ENCODE data around the gene ZNF33A. TPM values are rescaled to one million over a fixed set of nuclear protein-coding genes. Genes with fewer than 3 reads are reported as not detected.
"Not testable (repeated sequence)": the region's sequence is repeated elsewhere in the genome, so short reads cannot be mapped to it uniquely, and the experiment has no call there.

Gene ZNF33A
- total and polyA plus RNA-seq, 11 donors: 8.9 to 29.7 (median 18.3) TPM

DNA sequence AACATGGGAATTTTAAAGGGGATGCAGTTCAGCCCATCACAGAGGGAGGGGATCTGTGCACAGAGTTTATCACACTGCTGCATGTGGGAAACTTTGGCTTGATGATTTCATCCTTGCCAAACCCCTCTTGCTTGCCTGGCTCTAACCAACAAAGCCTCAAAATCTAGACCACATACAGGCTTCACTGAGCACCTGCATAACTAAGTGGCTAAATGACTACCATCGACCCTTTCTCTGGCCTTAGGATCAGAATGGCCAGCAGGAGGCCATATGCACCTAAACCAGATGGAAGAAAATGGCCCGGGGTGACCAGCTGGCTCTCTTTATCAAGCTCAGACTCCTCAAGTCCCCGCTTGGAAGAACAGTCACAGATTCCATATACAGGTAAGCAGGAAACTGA is 18.4 kb upstream of the ZNF33A start:
- Histone ChIP-seq H3K36me3 (no peaks in the 10 kb centered on the region), H3K4me3 (no peak overlapping the region), H3K4me1 (no peaks in the 10 kb centered on the region), H3K27ac (no peak overlapping the region), H3K9me3 (no peaks in the 10 kb centered on the region), H3K27me3 (no peaks in the 10 kb centered on the region)
- intact Hi-C loops (cut with DNase I): no loop called here
- 66 to 81% (median 70%) methylated on average over 3 of the region's 3 CpGs for WGBS, 4 donors
- ATAC-seq (no peak), DNase-seq (no peak)
- no peak for TF ChIP-seq POLR2A (IDR thresholded peaks at IDR 0.05)
- TF ChIP-seq, protein P1, sequence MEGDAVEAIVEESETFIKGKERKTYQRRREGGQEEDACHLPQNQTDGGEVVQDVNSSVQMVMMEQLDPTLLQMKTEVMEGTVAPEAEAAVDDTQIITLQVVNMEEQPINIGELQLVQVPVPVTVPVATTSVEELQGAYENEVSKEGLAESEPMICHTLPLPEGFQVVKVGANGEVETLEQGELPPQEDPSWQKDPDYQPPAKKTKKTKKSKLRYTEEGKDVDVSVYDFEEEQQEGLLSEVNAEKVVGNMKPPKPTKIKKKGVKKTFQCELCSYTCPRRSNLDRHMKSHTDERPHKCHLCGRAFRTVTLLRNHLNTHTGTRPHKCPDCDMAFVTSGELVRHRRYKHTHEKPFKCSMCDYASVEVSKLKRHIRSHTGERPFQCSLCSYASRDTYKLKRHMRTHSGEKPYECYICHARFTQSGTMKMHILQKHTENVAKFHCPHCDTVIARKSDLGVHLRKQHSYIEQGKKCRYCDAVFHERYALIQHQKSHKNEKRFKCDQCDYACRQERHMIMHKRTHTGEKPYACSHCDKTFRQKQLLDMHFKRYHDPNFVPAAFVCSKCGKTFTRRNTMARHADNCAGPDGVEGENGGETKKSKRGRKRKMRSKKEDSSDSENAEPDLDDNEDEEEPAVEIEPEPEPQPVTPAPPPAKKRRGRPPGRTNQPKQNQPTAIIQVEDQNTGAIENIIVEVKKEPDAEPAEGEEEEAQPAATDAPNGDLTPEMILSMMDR (IDR thresholded peaks at IDR 0.05): no peak

DNA sequence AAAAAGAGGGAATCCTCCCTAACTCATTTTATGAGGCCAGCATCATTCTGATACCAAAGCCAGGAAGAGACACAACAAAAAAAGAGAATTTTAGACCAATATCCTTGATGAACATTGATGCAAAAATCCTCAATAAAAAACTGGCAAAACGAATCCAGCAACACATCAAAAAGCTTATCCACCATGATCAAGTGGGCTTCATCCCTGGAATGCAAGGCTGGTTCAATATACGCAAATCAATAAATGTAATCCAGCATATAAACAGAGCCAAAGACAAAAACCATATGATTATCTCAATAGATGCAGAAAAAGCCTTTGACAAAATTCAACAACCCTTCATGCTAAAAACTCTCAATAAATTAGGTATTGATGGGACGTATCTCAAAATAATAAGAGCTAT is 11.6 kb upstream of the ZNF33A start:
- H3K36me3 ChIP-seq; intact Hi-C loops (cut with DNase I); ATAC-seq; H3K4me3 ChIP-seq; H3K27me3 ChIP-seq; DNase-seq; H3K27ac ChIP-seq; H3K4me1 ChIP-seq; H3K9me3 ChIP-seq: not testable (repeated sequence)
- 60 to 74% (median 65%) methylated on average over 2 to 3 of the region's 3 CpGs for WGBS, 4 donors

DNA sequence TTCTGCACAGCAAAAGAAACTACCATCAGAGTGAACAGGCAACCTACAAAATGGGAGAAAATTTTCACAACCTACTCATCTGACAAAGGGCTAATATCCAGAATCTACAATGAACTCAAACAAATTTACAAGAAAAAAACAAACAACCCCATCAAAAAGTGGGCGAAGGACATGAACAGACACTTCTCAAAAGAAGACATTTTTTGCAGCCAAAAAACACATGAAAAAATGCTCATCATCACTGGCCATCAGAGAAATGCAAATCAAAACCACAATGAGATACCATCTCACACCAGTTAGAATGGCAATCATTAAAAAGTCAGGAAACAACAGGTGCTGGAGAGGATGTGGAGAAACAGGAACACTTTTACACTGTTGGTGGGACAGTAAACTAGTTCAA is 10.0 kb upstream of the ZNF33A start:
- WGBS, 4 donors: 86 to 100% (median 90%) methylated on average over 1 of the region's 1 CpG
- H3K36me3 ChIP-seq; H3K4me3 ChIP-seq; H3K27ac ChIP-seq; intact Hi-C loops (cut with DNase I); ATAC-seq; DNase-seq; H3K4me1 ChIP-seq; H3K27me3 ChIP-seq; H3K9me3 ChIP-seq: not testable (repeated sequence)

DNA sequence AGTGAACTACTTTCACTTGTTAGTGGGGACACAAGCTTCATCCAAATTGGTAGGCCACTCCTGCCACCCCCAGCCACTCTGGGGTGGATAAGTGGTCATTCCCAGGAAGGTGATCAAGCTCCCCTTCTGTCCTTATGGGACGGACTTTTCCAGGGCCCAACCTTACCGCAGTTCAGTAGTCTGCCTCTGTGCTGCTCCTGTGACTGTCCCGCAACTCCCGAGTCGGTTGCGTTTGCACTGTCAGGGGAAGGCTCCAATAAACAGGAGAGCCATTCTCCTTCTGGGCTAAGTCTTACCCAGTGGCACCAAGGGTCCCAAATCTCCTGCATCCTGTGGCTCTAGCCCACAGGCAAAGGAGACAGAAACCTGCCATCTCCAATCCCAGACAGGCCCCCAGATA is 7.4 kb upstream of the ZNF33A start:
- DNase-seq (no peak), ATAC-seq (no peak)
- Histone ChIP-seq H3K27ac (no peak overlapping the region), H3K36me3 (no peaks in the 10 kb centered on the region), H3K27me3 (no peaks in the 10 kb centered on the region), H3K9me3 (no peaks in the 10 kb centered on the region), H3K4me3 (no peak overlapping the region), H3K4me1 (no peaks in the 10 kb centered on the region)
- intact Hi-C loops (cut with DNase I): no loop called here
- TF ChIP-seq, protein P1 (IDR thresholded peaks at IDR 0.05): no peak
- TF ChIP-seq POLR2A (IDR thresholded peaks at IDR 0.05): no peak
- WGBS, 4 donors: 92 to 94% (median 92%) methylated on average over 6 of the region's 6 CpGs

DNA sequence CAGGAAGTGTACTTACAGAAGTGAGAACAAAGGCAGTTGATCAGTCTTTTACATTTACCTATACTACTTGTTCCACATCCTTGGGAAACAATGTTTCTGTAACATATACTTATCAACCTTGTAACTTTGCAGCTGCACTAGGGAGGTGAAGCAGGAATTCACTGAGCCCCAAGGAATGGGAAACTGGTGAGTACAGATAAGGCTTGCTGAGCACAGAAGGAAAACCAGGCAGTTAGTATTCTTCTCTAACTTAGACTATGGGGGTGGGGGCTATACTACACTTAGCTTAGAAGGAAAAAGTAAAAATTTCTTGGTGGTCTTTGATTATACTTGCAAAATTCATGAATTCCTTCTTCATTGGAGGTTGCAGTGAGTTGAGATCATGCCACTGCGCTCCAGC is 6.9 kb upstream of the ZNF33A start:
- no peak overlapping the region for H3K4me3 ChIP-seq
- H3K36me3 ChIP-seq: no peaks in the 10 kb centered on the region
- DNase-seq (no peak), ATAC-seq (no peak)
- 87 to 94% (median 91%) methylated on average over 1 of the region's 1 CpG for WGBS, 4 donors
- TF ChIP-seq, protein P1 (IDR thresholded peaks at IDR 0.05): no peak
- TF ChIP-seq POLR2A (IDR thresholded peaks at IDR 0.05): no peak
- H3K27ac ChIP-seq: no peak overlapping the region
- no peaks in the 10 kb centered on the region for H3K27me3 ChIP-seq
- intact Hi-C loops (cut with DNase I): no loop called here
- H3K9me3 ChIP-seq: peaks cover 0 to 4% (median 0%) of the 10 kb centered on the region in 12 donors
- H3K4me1 ChIP-seq: no peaks in the 10 kb centered on the region

All from heart left ventricle (tissue), 16 donors.